Cerebellar cortex (tissue), 1 donor: Measurements from ENCODE around the gene DOHH.

Experiments used
- DNase-seq: peaks from one replicate; pipeline ENCODE4 v3.0.0-alpha.2; 2015; ENCODE audit warnings: low spot score

Gene DOHH, protein sequence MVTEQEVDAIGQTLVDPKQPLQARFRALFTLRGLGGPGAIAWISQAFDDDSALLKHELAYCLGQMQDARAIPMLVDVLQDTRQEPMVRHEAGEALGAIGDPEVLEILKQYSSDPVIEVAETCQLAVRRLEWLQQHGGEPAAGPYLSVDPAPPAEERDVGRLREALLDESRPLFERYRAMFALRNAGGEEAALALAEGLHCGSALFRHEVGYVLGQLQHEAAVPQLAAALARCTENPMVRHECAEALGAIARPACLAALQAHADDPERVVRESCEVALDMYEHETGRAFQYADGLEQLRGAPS

GRCh38 chr19:3500429-3501101 is at the start of gene DOHH:
Gene DOHH (minus strand): TSS chr19:3500674. CDS start chr19:3496814, 3,860 bp downstream.
- peak; percentile 98 for DNase-seq

DNA sequence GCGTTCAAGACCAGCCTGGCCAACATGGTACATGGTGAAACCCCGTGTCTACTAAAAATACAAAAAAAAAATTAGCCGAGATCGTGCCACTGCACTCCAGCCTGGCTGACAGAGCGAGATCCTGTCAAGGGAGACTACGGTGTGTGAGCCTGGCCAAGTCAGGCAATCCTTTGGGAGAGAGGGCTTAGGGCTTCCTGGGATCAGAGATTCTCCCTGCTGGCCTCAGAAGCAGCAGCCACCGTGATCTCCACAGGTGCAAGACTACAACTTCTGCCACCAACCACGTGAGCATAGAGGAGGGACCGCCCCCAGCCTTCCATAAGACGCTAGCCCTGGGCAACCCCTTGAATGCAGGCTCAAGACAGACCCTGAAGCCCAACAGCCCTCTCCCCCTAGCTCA is 49.3 kb upstream of the DOHH start:
- no peak for DNase-seq

DNA sequence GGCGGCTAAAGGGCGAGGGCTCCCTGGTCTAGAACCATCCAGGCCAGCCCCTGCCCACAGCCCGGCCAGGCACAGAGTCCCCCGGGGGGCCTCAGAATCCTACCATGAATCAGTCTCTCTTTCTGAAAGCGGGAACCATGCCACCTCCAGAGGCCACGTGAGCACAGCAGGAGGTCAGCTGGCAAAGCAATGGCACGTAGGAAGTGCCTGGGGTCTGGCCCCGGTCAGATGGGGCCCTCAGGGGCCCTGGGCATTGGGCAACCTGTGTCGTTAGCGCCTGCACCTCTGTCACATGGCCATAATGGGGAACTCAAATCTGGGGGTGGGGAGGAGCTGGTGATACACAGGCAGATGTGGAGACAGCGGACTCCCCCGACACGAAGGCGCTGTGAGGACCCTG is 48.1 kb upstream of the DOHH start:
- no peak for DNase-seq

GRCh38 chr19:3547767-3548282 is 47.4 kb upstream of the DOHH start:
- no peak for DNase-seq

- no peak for DNase-seq
Observed at GRCh38 chr19:3547301-3547731, 46.8 kb upstream of the DOHH start.

- DNase-seq: no peak
Observed at GRCh38 chr19:3546119-3546518, 45.6 kb upstream of the DOHH start.

GRCh38 chr19:3545669-3546034 is 45.2 kb upstream of the DOHH start:
- no peak for DNase-seq

DNA sequence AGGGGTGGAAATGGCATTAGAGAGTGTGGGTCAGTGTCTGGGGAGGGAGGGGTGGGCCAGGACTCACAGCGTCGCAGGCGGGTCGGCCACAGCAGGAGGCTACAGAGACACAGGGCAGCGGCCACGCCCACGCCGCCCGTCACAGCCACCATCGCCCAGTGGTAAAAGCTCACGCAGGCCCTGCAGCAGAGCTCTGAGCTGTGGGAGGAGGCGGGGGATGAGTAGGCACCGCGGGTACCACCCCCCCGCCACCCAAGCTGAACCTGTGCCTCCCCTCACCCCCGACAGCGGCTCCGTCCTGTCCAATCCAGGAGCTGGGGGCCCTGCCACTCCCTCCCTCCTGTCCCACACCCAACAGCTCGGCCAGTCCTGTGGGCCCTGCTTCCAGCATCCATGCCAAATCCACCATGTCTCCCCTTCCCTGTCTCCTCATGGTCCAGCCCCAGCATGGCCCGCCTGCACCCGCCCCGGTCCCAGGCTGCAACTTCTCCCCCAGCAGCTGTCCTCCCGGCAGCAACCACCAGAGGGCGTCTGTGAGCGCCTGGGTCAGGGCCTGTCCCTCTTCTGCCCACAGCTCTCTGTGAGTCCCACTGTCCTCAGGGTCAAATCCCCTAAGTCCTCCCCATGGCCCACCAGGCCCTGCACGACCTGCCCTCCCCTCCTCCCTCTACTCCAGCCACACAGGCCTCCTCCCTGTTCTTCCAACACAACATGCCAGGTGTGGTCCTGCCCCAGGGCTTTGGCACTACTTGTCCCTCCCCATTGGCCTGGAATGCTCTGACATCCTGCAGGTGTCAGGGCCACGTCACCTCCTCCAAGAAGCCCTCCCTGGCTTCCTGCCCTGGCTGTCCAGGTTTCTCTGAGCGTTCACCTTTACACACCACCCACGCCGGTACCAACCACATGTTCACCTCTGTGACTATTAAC is 44.5 kb upstream of the DOHH start:
- DNase-seq: peak; percentile 61

- DNase-seq: no peak
Observed at GRCh38 chr19:3544058-3544376, 43.5 kb upstream of the DOHH start.

DNA sequence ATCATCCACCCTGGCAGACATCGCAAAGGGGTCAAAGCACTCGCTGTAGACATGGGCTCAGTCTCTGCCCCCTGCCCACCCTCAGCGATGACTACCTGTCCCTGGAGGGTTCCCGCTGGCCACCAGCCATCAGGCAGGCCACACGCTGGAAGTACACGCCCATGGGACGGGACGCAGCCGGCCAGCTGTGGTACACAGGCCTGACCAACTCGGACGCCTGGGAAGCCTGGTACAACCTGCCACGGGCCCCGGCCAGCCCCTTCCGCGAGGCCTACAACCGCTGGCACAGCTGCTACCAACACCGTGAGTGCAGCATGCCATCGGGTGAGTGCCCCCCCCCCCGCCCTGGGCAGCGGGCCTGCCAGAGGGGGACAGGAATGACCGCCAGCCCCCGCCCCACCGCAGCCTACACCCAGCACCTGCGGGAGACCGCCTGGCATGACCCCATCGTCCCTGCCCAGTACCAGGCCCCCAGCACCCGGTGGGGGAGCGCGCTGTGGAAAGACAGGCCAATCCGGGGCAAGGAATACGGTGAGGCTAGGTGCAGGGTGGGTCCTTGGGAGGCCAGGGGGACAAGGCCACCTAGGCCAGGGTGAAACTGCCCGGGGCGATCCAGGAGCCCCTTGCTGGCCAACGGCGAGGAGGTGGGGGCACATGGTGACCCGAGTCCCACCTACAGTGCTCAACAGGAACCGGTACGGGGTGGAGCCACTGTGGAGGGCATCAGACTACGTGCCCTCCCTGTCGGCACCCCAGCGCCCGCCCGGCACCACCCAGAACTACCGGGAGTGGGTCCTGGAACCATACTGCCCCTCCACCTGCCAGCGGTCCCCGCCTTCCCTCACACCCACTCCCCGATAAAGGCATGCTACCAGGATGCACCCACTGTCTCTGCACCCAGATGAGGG is 42.9 kb upstream of the DOHH start:
- DNase-seq: no peak

- no peak for DNase-seq
Observed at GRCh38 chr19:3539756-3540118, 39.3 kb upstream of the DOHH start.

GRCh38 chr19:3538965-3539755 is 38.7 kb upstream of the DOHH start, which contains the start of gene TEKTIP1:
Gene TEKTIP1 (plus strand): TSS chr19:3539174. CDS start chr19:3539178, 4 bp downstream.
- DNase-seq: peak; percentile 33

- DNase-seq: no peak
Observed at GRCh38 chr19:3538258-3538929, 37.9 kb upstream of the DOHH start.

- no peak for DNase-seq
Observed at GRCh38 chr19:3537438-3538240, 37.2 kb upstream of the DOHH start.

DNA sequence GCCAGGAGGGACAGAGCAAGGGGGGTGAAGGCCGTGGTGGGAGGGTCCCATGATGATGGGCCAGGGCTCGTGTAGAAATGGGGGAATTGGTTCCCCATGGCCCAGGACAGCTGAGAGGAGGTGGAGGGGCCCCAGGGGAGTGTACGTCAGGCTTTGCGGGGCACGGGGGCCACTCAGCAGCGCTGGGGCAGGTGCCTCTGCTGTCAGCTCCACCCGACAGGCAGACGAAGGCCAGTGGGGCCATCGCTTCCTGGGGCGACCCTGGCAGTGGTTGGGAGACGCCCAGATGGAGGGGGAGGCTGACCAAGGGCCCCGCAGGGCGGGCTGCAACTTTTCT is 36.6 kb upstream of the DOHH start:
- no peak for DNase-seq

DNA sequence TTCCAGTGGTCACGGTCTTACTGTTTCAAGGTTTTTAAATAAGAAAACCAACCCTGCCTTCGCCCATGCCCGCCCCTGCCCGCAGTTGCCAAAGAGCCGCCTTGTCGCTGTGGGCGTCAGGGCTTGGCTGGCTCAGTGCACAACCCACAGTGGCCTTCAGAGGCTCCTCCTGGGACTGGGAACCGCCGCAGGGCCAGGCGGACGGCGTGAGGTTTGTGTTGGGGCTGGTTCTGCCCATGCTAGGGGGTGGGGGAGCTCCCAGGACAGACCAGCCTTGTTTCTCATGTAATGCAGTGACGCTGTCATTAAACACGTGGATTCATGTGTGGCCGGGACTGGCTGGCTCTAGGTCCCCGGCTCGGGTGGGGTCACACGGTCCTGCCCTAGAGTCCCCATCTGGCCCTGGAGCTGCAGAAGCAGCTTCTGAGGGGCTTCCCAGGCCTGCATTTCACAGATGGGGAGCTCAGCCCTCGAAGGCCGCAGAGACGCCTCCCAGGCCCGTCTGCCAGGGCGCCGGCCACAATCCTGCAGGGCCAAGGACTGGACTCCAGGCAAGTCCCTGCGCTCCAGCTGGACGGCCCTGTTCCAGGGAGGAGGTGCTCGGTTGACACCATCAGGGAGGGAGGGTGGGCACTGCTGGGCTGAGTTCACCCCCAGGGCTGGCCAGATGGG is 36.1 kb upstream of the DOHH start:
- peak; percentile 38 for DNase-seq

GRCh38 chr19:3535981-3536380 is 35.5 kb upstream of the DOHH start:
- no peak for DNase-seq

DNA sequence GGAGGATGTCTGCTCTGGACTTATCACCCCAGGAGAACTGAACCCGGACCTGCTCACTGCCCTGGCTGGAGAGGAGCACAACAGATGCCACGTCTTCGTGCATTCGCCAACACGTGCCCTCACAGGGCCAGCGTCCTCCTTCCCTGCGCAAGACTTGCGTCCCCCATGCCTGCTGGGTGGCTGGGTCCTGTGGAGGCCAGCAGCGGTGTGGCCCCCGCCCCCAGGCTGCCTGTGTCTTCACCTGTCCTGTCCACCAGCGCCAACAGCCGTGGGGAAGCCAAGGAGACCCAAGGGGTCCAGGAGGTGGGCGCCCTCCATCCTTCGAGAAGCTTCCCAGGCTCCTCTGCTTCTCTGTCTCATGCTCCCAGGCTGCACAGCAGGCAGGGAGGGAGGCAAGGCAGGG is 35.1 kb upstream of the DOHH start:
- DNase-seq: no peak

DNA sequence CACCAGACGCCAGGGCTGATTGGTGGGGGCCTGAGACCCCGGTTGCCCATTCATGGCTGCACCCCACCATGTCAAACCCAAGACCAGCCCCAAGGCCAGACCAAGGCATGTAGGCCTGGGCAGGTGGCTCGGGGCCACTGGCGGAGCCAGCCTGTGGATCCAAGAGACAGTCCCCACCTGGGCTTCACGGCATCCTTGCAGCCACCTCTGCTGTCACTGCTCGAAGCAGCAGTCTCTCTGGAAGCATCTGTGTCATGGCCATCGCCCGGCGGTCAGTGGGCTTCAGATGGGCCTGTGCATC is 34.7 kb upstream of the DOHH start:
- no peak for DNase-seq
